Germinal center (tissue), 1 donor: ENCODE data around the gene TBC1D17.

Experiments used
- DNase-seq: peaks from one replicate; pipeline ENCODE4 v3.0.0; 2012; ENCODE audit warnings: mixed read lengths, low spot score

The TBC1D17 gene

GRCh38 chr19:49877020-49877878 lies at the start of gene TBC1D17, which contains the start of gene AKT1S1:
TSS of gene TBC1D17 (plus strand) at chr19:49877702. CDS start at chr19:49877724, 22 bp downstream.
TSS of gene AKT1S1 (minus strand) at chr19:49877355. CDS start at chr19:49873295, 4,060 bp downstream.
- DNase-seq: peak; percentile 97

- no peak for DNase-seq
Measured at GRCh38 chr19:49829200-49829599, 48.3 kb upstream of the TBC1D17 start.

- no peak for DNase-seq
Measured at GRCh38 chr19:49829721-49830120, 47.8 kb upstream of the TBC1D17 start.

GRCh38 chr19:49830766-49831165 lies 46.7 kb upstream of the TBC1D17 start:
- no peak for DNase-seq

GRCh38 chr19:49831592-49831991 lies 45.9 kb upstream of the TBC1D17 start:
- no peak for DNase-seq

- no peak for DNase-seq
Measured at GRCh38 chr19:49832556-49832955, 44.9 kb upstream of the TBC1D17 start.

- DNase-seq: no peak
Measured at GRCh38 chr19:49833599-49833998, 43.9 kb upstream of the TBC1D17 start.

GRCh38 chr19:49835562-49835961 lies 41.9 kb upstream of the TBC1D17 start:
- no peak for DNase-seq

- no peak for DNase-seq
Measured at GRCh38 chr19:49836176-49837008, 41.1 kb upstream of the TBC1D17 start.

- no peak for DNase-seq
Measured at GRCh38 chr19:49837009-49837310, 40.5 kb upstream of the TBC1D17 start.

- no peak for DNase-seq
Measured at GRCh38 chr19:49837425-49837824, 40.1 kb upstream of the TBC1D17 start.

- DNase-seq: no peak
Measured at GRCh38 chr19:49838885-49839588, 38.5 kb upstream of the TBC1D17 start.

- no peak for DNase-seq
Measured at GRCh38 chr19:49839713-49840112, 37.8 kb upstream of the TBC1D17 start.

- DNase-seq: no peak
Measured at GRCh38 chr19:49840321-49840720, 37.2 kb upstream of the TBC1D17 start.

GRCh38 chr19:49840736-49841249 lies 36.7 kb upstream of the TBC1D17 start:
- DNase-seq: no peak

- peak; percentile 89 for DNase-seq
Measured at GRCh38 chr19:49843265-49843664, 34.2 kb upstream of the TBC1D17 start.

GRCh38 chr19:49844138-49845095 lies 33.1 kb upstream of the TBC1D17 start:
- no peak for DNase-seq

GRCh38 chr19:49845414-49845813 lies 32.1 kb upstream of the TBC1D17 start:
- no peak for DNase-seq

- DNase-seq: no peak
Measured at GRCh38 chr19:49846408-49846807, 31.1 kb upstream of the TBC1D17 start.

- DNase-seq: no peak
Measured at GRCh38 chr19:49847731-49848696, 29.5 kb upstream of the TBC1D17 start.
